Bladder microvascular endothelial cell (primary cell): ENCODE measurements around the gene CCL2. TPM values are rescaled to one million over a fixed set of nuclear protein-coding genes. Genes with fewer than 3 reads are reported as not detected.

Source experiments
- total RNA-seq: library from RNA; depleted of rRNA; stranded (reverse); fragments of >200 nt; gene quantifications from 2 replicates; pipeline ENCODE4 v1.2.3, GENCODE V29; 2014

Gene CCL2
- total RNA-seq: 153 and 310 TPM in 2 replicates

DNA sequence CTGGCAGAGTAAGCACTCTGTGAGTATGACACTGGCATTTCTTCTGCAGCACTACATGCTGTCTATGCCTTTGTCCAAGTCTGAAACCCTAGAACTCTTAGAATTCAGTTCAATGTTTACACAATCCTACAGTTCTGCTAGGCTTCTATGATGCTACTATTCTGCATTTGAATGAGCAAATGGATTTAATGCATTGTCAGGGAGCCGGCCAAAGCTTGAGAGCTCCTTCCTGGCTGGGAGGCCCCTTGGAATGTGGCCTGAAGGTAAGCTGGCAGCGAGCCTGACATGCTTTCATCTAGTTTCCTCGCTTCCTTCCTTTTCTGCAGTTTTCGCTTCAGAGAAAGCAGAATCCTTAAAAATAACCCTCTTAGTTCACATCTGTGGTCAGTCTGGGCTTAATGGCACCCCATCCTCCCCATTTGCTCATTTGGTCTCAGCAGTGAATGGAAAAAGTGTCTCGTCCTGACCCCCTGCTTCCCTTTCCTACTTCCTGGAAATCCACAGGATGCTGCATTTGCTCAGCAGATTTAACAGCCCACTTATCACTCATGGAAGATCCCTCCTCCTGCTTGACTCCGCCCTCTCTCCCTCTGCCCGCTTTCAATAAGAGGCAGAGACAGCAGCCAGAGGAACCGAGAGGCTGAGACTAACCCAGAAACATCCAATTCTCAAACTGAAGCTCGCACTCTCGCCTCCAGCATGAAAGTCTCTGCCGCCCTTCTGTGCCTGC lies at the start of gene CCL2:
Gene CCL2 (plus strand): TSS at position 635 of the 730 bp plus-strand sequence. CDS start 65 bp downstream, at position 700.

DNA sequence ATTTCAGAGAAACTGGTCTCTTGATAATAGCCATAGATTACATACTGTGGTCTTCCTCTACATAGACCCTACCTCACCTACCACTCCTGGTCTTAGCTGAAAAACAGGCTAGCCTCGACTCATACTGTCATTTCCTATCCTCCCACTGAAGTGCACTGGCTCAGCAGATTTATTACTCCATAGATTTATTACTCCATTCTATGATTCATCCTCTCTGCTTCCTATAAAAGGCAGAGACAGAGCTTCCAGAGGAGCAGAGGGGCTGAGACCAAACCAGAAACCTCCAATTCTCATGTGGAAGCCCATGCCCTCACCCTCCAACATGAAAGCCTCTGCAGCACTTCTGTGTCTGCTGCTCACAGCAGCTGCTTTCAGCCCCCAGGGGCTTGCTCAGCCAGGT lies 14.9 kb downstream of the CCL2 start, which contains the start of gene CCL7:
Gene CCL7 (plus strand): TSS at position 253 of the 400 bp plus-strand sequence. CDS start 70 bp downstream, at position 323.

DNA sequence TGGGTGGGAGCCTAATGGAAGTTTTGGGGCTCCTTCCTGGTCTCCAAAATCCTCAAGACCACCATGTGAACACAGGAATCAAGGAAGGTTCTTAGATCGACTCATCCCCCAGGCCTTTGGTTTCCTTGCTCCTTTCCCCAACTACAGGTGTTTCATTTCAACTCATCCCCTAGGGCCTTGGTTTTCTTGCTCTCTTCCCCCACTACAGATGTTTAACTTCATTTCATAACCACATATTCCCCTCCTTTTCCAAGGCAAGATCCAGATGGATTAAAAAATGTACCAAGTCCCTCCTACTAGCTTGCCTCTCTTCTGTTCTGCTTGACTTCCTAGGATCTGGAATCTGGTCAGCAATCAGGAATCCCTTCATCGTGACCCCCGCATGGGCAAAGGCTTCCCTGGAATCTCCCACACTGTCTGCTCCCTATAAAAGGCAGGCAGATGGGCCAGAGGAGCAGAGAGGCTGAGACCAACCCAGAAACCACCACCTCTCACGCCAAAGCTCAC lies 30.3 kb downstream of the CCL2 start, which contains the start of gene CCL11:
Gene CCL11 (plus strand): TSS at position 457 of the 507 bp plus-strand sequence. CDS start 67 bp downstream, outside the sequence.

Other genes starting within 250 kb of the CCL2 start
- 0.38 TPM in 1 of 2 replicates, not detected in the other for gene CCL7, start 14.9 kb downstream of the CCL2 start, total RNA-seq
- gene CCL11, start 30.5 kb downstream of the CCL2 start, total RNA-seq: not detected in 2 replicates
- gene CCL8, start 64.2 kb downstream of the CCL2 start, total RNA-seq: 0.13 and 0.16 TPM in 2 replicates
- gene CCL13, start 101.2 kb downstream of the CCL2 start, total RNA-seq: not detected in 2 replicates
- not detected in 2 replicates for gene CCL1, start 107.9 kb downstream of the CCL2 start, total RNA-seq